ENCODE measurements around the gene STARD9.

Gene STARD9

DNA sequence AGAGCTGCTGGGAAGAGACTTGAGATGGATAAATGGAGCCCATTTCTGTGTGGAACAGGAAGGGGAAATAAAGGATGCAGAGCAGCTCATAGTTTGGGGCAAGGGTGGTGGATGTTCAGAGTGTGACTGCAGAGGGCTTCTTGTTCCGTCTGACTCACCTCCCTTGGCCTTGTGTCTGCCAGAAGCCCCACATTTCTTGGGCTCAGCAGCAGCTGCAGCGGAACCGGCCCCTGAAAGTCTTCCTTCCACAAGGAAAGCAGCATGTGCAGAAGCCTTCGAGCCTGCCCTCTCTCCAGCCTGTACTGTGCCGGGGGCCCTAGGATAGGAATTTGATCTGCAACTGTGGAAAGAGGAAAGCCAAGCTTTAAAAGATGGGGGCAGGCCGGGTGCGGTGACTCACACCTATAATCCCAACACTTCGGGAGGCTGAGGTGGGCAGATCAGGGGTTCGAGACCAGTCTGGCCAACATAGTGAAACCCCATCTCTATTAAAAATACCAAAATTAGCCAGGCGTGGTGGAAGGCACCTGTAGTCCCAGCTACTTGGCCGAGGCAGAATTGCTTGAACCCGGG, 150.0 kb downstream of the STARD9 start:
- H4K8ac ChIP-seq (ENCODE audit: low read length), result no peak overlapping the region
- peaks cover 72 to 86% of the 10 kb centered on the region in 2 experiments for H3K36me3 ChIP-seq (ENCODE audit: control insufficient read depth in 1 of 2, insufficient read depth in 2 of 2, low read depth in 1 of 2, low read length in 2 of 2)
- 90% methylated on average over 12 of the region's 12 CpGs for WGBS
- H3K14ac ChIP-seq (ENCODE audit: low read length in 2 of 2), result no peak overlapping the region
- H2BK120ac ChIP-seq (ENCODE audit: low read depth, low read length), result no peak overlapping the region
- no peak overlapping the region for H2AK5ac ChIP-seq (ENCODE audit: low read length, severe bottlenecking)
- H3K23ac ChIP-seq (ENCODE audit: low read length in 2 of 2), result no peak overlapping the region
- H2AFZ ChIP-seq (ENCODE audit: low read depth, low read length), result no peak overlapping the region
- H2BK5ac ChIP-seq (ENCODE audit: low read depth, low read length, poor library complexity, severe bottlenecking), result no peak overlapping the region
- H2BK12ac ChIP-seq (ENCODE audit: low read length in 2 of 2), result no peak overlapping the region
- no peak for DNase-seq
- H3K9ac ChIP-seq (ENCODE audit: low read length), result no peak overlapping the region
- no peaks in the 10 kb centered on the region for H3K27me3 ChIP-seq (ENCODE audit: control insufficient read depth in 1 of 2, insufficient read depth in 1 of 2, low read length in 2 of 2)
- H3K4me3 ChIP-seq (ENCODE audit: insufficient read depth in 1 of 2, low read depth in 1 of 2, low read length in 2 of 2), result no peak overlapping the region
- no peaks in the 10 kb centered on the region for H3K4me1 ChIP-seq (ENCODE audit: control insufficient read depth, insufficient read depth, low read depth, low read length)
- H2BK15ac ChIP-seq (ENCODE audit: low read depth, poor library complexity, severe bottlenecking), result no peak overlapping the region
- no peaks in the 10 kb centered on the region for H3K9me3 ChIP-seq (ENCODE audit: control insufficient read depth, low read length)
- H3K4ac ChIP-seq (ENCODE audit: low read depth in 1 of 2, low read length in 2 of 2), result no peak overlapping the region
- H4K91ac ChIP-seq (ENCODE audit: low read length), result no peak overlapping the region
- H3K4me2 ChIP-seq (ENCODE audit: low read length, poor library complexity, severe bottlenecking), result no peak overlapping the region
- no peak overlapping the region for H3K27ac ChIP-seq (ENCODE audit: low read length, poor library complexity, severe bottlenecking)
- H3K18ac ChIP-seq (ENCODE audit: low read depth in 1 of 2, low read length in 2 of 2), result no peak overlapping the region
- peaks cover 37% of the 10 kb centered on the region for H3K79me1 ChIP-seq (replicated peaks; ENCODE audit: low read length, poor library complexity, severe bottlenecking)

DNA sequence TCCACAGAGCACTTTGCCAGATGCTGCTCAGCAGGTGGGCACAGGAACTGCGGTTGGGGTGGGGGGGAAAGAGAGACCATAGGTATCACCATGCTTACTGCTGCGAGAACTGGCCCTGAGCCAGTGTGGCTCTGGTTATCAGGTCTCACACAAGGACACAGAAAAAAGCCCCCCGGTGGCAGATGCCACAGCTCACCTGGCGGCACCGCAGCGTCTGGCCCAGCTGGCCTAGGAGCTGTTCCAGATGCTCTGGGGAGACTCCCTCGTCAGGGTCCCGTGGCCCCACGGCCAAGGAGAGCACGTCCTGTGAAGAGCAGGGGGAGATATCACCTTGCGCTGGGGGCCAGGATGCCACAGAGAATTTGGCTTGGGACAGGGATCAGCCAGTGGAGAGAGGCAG, 150.7 kb downstream of the STARD9 start:
- no peak overlapping the region for H3K14ac ChIP-seq (ENCODE audit: low read length in 2 of 2)
- no peaks in the 10 kb centered on the region for H3K4me1 ChIP-seq (ENCODE audit: control insufficient read depth, insufficient read depth, low read depth, low read length)
- no peaks in the 10 kb centered on the region for H3K27me3 ChIP-seq (ENCODE audit: control insufficient read depth in 1 of 2, insufficient read depth in 1 of 2, low read length in 2 of 2)
- H2BK15ac ChIP-seq (ENCODE audit: low read depth, poor library complexity, severe bottlenecking), result no peak overlapping the region
- no peak overlapping the region for H3K9ac ChIP-seq (ENCODE audit: low read length)
- no peak overlapping the region for H3K4me3 ChIP-seq (ENCODE audit: insufficient read depth in 1 of 2, low read depth in 1 of 2, low read length in 2 of 2)
- no peak overlapping the region for H3K27ac ChIP-seq (ENCODE audit: low read length, poor library complexity, severe bottlenecking)
- no peak overlapping the region for H3K23ac ChIP-seq (ENCODE audit: low read length in 2 of 2)
- no peak overlapping the region for H3K4me2 ChIP-seq (ENCODE audit: low read length, poor library complexity, severe bottlenecking)
- no peak overlapping the region for H3K18ac ChIP-seq (ENCODE audit: low read depth in 1 of 2, low read length in 2 of 2)
- no peak overlapping the region for H2BK120ac ChIP-seq (ENCODE audit: low read depth, low read length)
- no peak overlapping the region for H4K8ac ChIP-seq (ENCODE audit: low read length)
- no peak overlapping the region for H2AK5ac ChIP-seq (ENCODE audit: low read length, severe bottlenecking)
- WGBS, result 92% methylated on average over 11 of the region's 11 CpGs
- no peak overlapping the region for H2BK5ac ChIP-seq (ENCODE audit: low read depth, low read length, poor library complexity, severe bottlenecking)
- H3K9me3 ChIP-seq (ENCODE audit: control insufficient read depth, low read length), result no peaks in the 10 kb centered on the region
- peaks cover 76 to 86% of the 10 kb centered on the region in 2 experiments for H3K36me3 ChIP-seq (ENCODE audit: control insufficient read depth in 1 of 2, insufficient read depth in 2 of 2, low read depth in 1 of 2, low read length in 2 of 2)
- no peak overlapping the region for H2BK12ac ChIP-seq (ENCODE audit: low read length in 2 of 2)
- H3K79me1 ChIP-seq (replicated peaks; ENCODE audit: low read length, poor library complexity, severe bottlenecking), result peaks cover 43% of the 10 kb centered on the region
- peak overlapping the region; percentile 31 for H4K91ac ChIP-seq (ENCODE audit: low read length)
- H2AFZ ChIP-seq (ENCODE audit: low read depth, low read length), result no peak overlapping the region
- no peak overlapping the region for H3K4ac ChIP-seq (ENCODE audit: low read depth in 1 of 2, low read length in 2 of 2)
- DNase-seq, result no peak

DNA sequence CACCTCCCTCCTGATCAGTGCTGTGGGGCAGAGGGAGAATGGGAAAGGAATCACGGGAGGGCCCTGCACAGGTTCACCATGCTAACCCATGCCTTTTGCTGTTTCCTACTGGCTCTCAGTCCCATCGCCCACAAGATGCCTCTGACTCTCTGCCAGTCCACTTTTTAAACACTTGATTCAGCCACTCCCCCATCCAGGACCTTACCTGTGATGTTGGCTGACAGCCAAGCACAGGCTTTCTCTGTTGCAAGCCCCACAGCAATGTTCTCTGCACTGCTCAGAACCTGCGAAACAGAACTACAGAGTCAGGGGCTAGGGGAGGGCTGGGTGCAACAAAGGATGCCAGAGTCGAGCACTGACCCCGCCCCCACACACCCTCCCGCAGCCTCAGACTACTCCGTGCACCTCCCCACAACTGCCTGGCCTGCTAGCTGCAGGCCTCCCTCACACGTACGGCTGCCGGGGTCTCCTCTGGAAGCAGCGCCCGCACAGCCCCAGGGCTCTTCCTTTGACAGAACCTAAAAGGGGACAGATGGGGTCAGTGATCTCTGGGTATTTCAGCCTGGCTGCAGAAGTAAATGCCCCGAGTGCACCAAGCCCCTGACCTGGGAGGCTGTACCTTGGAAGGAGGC, 152.5 kb downstream of the STARD9 start:
- Histone ChIP-seq H2BK15ac (ENCODE audit: low read depth, poor library complexity, severe bottlenecking) (no peak overlapping the region), H3K4me1 (ENCODE audit: control insufficient read depth, insufficient read depth, low read depth, low read length) (no peaks in the 10 kb centered on the region), H3K9me3 (ENCODE audit: control insufficient read depth, low read length) (no peaks in the 10 kb centered on the region), H3K14ac (ENCODE audit: low read length in 2 of 2) (no peak overlapping the region), H3K4me2 (ENCODE audit: low read length, poor library complexity, severe bottlenecking) (no peak overlapping the region), H2BK5ac (ENCODE audit: low read depth, low read length, poor library complexity, severe bottlenecking) (no peak overlapping the region), H3K27me3 (ENCODE audit: control insufficient read depth in 1 of 2, insufficient read depth in 1 of 2, low read length in 2 of 2) (no peaks in the 10 kb centered on the region), H2AFZ (ENCODE audit: low read depth, low read length) (no peak overlapping the region), H3K9ac (ENCODE audit: low read length) (no peak overlapping the region), H3K23ac (ENCODE audit: low read length in 2 of 2) (no peak overlapping the region), H3K4me3 (ENCODE audit: insufficient read depth in 1 of 2, low read depth in 1 of 2, low read length in 2 of 2) (no peak overlapping the region), H3K79me1 (replicated peaks; ENCODE audit: low read length, poor library complexity, severe bottlenecking) (peaks cover 48% of the 10 kb centered on the region), H2AK5ac (ENCODE audit: low read length, severe bottlenecking) (no peak overlapping the region), H3K36me3 (ENCODE audit: control insufficient read depth in 1 of 2, insufficient read depth in 2 of 2, low read depth in 1 of 2, low read length in 2 of 2) (peaks cover 85 to 97% of the 10 kb centered on the region in 2 experiments), H4K91ac (ENCODE audit: low read length) (no peak overlapping the region), H2BK120ac (ENCODE audit: low read depth, low read length) (no peak overlapping the region), H3K27ac (ENCODE audit: low read length, poor library complexity, severe bottlenecking) (no peak overlapping the region), H4K8ac (ENCODE audit: low read length) (no peak overlapping the region), H3K4ac (ENCODE audit: low read depth in 1 of 2, low read length in 2 of 2) (no peak overlapping the region), H3K18ac (ENCODE audit: low read depth in 1 of 2, low read length in 2 of 2) (no peak overlapping the region), H2BK12ac (ENCODE audit: low read length in 2 of 2) (no peak overlapping the region)
- no peak for DNase-seq
- 93% methylated on average over 13 of the region's 13 CpGs for WGBS

DNA sequence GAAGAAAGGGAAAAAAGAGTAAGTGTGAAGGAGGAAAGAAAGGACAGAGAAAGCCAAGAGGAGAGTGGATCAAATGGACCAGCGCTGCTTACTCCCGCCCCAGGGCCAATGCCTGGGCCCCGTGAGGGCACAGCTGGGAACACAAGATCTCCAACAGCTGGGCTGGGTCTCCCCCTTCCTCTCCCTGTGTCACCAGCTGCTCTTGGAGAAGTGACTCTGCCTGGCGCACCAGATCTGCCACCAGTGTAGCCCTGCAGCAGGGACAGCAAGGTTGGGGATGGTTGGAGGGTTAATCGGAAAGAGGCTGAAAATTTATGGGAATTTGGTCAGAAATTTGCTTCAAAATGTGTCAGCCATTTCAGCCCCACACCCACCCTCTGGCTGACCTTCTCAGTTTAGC, 153.2 kb downstream of the STARD9 start:
- H3K4me3 ChIP-seq (ENCODE audit: insufficient read depth in 1 of 2, low read depth in 1 of 2, low read length in 2 of 2), result no peak overlapping the region
- DNase-seq, result no peak
- no peak overlapping the region for H3K4ac ChIP-seq (ENCODE audit: low read depth in 1 of 2, low read length in 2 of 2)
- peaks cover 47% of the 10 kb centered on the region for H3K79me1 ChIP-seq (replicated peaks; ENCODE audit: low read length, poor library complexity, severe bottlenecking)
- no peak overlapping the region for H3K9ac ChIP-seq (ENCODE audit: low read length)
- no peak overlapping the region for H2BK5ac ChIP-seq (ENCODE audit: low read depth, low read length, poor library complexity, severe bottlenecking)
- no peak overlapping the region for H3K18ac ChIP-seq (ENCODE audit: low read depth in 1 of 2, low read length in 2 of 2)
- H2AK5ac ChIP-seq (ENCODE audit: low read length, severe bottlenecking), result no peak overlapping the region
- no peak overlapping the region for H2BK120ac ChIP-seq (ENCODE audit: low read depth, low read length)
- 95% methylated on average over 3 of the region's 5 CpGs for WGBS
- H2AFZ ChIP-seq (ENCODE audit: low read depth, low read length), result no peak overlapping the region
- H3K23ac ChIP-seq (ENCODE audit: low read length in 2 of 2), result no peak overlapping the region
- no peak overlapping the region for H2BK12ac ChIP-seq (ENCODE audit: low read length in 2 of 2)
- H3K27ac ChIP-seq (ENCODE audit: low read length, poor library complexity, severe bottlenecking), result no peak overlapping the region
- no peaks in the 10 kb centered on the region for H3K9me3 ChIP-seq (ENCODE audit: control insufficient read depth, low read length)
- H3K4me1 ChIP-seq (ENCODE audit: control insufficient read depth, insufficient read depth, low read depth, low read length), result no peaks in the 10 kb centered on the region
- no peak overlapping the region for H3K14ac ChIP-seq (ENCODE audit: low read length in 2 of 2)
- no peak overlapping the region for H4K8ac ChIP-seq (ENCODE audit: low read length)
- peaks cover 88 to 95% of the 10 kb centered on the region in 2 experiments for H3K36me3 ChIP-seq (ENCODE audit: control insufficient read depth in 1 of 2, insufficient read depth in 2 of 2, low read depth in 1 of 2, low read length in 2 of 2)
- no peak overlapping the region for H3K4me2 ChIP-seq (ENCODE audit: low read length, poor library complexity, severe bottlenecking)
- H4K91ac ChIP-seq (ENCODE audit: low read length), result no peak overlapping the region
- no peaks in the 10 kb centered on the region for H3K27me3 ChIP-seq (ENCODE audit: control insufficient read depth in 1 of 2, insufficient read depth in 1 of 2, low read length in 2 of 2)
- no peak overlapping the region for H2BK15ac ChIP-seq (ENCODE audit: low read depth, poor library complexity, severe bottlenecking)
